GM19438 (cell line): Measurements from ENCODE around the gene POU3F3.
A peak's percentile ranks its signal among the peaks of the same experiment; 100 is the strongest.

Source experiments
- ATAC-seq: cut with Tn5 transposase; IDR thresholded peaks from one replicate; pipeline ENCODE4 v1.9.1; 2021; ENCODE audit warnings: low read depth; ENCODE audit not compliant: unreplicated experiment

The POU3F3 gene

DNA sequence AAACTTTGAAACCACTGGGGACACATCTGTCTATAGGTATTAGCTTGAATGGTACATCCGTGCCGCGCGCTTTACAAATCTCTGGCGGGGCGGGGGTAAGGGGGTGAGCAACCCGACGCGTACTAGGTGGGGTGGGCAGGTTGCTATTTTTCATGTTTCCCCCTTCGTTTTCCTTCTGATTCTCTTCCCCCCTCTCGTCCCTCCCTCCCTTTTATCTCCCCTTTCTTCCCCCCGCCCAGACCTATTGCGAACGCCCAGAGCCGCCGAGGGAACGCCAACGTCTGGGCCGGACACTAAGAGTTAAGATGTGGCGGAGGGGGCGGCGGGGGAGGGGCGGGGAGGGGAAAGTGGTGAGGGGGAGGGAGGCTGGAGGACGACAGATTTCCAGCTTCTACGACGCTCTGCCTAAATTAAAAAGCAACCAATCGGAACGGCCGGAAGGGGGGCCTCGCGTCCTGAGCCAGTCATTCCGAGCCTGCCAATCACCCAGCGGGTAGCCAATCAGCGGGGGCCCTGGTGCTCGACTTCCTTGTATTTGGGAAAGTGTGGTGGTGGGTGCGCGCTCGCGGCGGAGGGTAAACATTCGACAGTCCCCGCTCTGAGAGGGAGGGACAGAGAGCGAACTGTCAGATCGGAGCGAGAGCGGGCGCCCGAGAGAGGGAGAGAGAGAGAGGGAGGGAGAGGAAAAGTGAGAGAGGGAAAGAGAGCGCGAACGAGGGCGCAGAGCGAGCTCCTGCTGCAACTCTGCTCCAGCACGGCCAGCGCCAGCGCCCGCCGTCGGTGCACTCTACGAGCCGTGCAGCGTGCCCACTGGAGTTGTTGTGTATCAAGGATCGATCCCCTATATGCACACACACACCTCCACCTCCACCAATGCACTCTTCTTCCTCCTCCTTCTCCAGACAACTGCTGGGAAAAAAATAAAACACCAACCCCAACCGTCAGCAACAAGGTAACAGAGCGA is at the start of gene POU3F3:
TSS of gene POU3F3 (plus strand) at position 582 of the 964 bp plus-strand sequence. CDS start 1,396 bp downstream, outside the sequence.
- peak; percentile 48 for ATAC-seq

DNA sequence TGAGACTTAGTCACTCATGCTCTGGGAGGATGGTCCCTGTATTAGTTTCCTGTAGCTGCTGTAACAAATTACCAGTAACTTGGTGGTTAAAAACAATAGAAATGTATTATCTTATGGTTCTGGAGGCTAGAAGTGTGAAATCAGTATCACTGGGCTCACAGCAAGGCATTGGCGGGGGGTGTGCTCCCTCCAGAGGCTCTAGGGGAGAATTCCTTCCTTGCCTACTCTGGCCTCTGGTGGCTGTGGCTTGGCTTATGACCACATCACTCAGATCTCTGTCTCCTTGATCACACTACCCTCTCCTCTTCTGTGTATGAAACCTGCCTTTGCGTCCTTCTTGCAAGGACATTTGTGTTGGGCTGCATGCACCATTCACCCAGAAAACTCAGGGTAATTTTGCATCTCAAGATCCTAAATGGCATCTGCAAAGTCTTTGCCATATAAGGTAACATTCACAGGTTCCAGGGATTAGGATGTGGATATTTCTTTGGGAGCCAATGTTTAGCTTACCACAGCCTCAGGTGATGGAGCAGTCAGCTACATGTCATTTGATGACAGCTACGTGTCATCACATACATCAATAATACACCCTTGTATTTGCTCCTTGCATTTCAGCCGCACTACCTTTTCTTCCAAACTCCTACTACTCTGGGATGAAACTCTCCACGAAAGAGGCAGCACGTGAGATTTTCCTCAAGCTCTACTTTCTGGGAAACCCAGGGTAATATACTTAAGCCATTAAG is 49.6 kb upstream of the POU3F3 start:
- no peak for ATAC-seq

DNA sequence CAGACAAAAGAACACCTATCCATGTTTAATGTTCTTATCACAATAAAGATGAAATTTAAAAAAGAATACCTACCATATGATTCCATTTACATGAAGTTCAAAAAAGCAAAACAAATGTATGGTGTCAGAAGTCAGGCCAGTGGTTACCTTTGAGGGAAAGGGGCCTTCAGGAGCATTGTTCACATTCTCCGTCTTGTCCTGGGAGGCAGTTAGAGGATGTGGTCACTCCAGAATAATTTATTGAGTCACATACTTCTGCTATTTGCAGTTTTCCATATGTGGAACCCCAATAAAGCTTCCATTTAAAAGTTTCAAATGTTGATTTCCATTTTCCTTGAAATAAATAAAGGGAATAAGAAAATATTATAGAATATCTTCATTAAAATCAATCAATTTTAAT is 41.6 kb upstream of the POU3F3 start:
- no peak for ATAC-seq

DNA sequence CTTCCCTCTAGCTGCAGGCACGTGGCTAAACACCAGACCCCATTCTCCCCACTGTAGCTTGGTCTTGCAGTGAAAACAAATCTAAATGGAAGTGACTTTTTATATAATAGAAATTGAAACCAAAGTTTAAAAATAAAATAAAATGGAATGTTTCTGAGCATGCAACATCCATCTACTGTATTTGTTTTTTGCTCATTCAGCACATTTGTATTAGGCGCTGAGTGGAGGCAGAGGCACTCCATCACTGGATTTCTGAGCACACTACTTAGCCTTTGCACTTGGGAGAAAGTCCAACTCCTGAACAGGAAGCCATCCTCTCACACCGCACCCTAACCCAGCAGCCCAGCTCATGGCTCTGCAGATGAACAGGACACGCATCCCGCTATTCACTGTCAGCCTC is 37.8 kb upstream of the POU3F3 start:
- no peak for ATAC-seq

DNA sequence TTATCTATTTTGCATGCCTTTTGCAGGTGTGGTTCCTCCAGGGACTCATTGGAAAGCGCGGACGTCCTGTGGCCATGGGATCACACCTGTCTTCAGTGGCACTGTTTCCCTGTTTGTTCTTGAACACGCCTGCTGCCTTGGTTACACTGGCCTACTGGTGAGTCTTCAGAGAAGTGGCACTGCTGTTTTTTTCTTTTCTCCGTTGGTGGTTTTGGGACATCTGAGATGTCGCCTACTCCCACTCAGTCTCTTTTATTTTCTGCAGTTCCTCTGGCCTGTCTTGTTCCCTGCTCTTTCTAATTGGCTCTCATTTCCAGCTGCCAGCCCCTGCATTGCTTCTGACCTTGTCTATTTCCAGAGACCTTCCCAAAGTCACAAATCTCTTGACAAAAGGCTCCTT is 35.7 kb upstream of the POU3F3 start:
- ATAC-seq: no peak

DNA sequence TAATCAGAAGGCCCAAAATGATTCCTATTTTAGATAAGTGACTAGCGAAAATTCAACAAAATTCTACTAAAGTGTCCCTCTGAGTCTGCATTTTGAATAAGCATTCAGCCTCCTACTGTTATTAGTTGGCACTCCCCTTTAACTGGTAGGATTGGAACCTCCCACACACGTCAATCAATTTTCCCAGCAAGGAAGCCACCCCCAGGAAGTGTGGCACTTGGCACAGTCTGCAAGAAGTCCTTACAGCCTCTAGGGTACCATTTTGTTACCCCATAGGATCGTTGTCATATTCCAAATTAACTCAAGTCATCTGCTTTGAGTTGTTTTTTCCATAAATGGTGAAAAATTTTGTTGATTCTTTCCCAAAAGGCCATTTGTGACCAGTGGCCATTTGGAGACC is 33.8 kb upstream of the POU3F3 start:
- no peak for ATAC-seq

DNA sequence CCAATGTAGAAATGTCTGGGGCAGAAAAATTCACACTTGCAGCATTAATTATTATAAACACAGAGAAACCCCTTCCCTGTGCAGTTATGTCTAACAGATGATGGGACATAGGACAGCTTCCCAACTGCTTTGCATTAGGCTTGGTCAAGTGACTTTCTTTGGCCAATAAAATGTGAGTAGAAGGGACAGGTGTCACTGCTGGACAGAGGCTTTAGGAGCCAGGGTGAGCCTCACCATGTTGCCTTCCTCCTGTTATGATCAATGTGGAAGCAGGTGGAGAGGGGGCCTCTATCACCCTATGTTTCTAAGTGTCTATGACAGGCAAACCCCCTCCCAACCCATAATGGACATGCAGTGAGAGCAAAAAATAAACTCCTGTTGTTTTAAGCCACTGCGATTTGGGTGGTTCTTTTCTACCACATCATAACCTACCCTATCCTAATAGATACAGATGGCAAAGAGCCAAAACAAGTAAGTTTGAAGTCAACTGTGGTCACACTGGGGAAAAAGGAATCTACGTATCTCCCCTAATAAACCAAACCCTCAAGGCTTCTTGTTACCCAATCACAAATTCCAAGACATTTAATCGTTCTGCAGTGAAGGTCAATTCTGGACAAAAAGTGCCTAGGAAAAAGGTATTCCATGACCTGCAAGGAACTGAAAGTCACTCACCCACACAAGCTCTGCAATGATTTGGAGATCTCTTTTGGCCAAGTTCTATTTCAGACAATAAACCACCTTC is 28.6 kb upstream of the POU3F3 start:
- ATAC-seq: no peak

DNA sequence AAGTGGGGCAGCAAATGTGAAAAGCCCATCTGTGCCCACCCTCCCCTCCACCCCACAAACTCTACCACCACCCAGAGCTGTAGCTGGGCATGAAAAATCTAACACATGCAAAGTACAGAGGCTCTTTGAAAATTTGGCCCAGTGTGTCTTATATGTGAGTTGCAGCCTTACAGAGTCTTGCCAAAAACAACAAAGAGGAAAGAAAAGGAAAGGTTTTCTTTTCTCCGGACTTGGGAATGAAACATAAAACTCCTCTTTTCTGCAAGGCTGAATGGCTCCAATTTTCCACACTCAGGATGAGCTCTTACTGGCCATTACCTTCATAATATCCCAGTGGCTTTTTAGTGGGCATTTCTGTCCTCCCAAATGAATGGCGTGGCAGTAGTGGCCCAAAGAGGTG is 27.9 kb upstream of the POU3F3 start:
- no peak for ATAC-seq

DNA sequence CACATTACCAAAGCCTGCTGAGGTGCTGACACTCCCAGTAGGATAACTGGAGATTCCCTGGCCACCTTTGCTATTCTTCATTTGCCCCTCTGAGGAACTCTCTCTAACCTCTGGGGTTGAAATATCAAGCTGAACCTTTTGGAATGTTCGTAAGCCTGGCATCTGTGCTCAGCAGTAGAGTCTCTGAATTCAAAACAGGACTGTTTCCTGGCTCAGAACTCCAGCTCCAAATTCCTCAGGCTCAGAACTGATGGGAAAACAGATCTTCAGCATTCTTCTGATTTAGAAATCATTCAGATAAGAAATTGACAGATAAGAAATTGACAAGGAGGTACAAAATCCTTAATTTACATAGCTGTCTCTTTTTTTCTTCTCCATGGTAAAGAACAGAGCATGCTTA is 22.2 kb upstream of the POU3F3 start:
- ATAC-seq: no peak

DNA sequence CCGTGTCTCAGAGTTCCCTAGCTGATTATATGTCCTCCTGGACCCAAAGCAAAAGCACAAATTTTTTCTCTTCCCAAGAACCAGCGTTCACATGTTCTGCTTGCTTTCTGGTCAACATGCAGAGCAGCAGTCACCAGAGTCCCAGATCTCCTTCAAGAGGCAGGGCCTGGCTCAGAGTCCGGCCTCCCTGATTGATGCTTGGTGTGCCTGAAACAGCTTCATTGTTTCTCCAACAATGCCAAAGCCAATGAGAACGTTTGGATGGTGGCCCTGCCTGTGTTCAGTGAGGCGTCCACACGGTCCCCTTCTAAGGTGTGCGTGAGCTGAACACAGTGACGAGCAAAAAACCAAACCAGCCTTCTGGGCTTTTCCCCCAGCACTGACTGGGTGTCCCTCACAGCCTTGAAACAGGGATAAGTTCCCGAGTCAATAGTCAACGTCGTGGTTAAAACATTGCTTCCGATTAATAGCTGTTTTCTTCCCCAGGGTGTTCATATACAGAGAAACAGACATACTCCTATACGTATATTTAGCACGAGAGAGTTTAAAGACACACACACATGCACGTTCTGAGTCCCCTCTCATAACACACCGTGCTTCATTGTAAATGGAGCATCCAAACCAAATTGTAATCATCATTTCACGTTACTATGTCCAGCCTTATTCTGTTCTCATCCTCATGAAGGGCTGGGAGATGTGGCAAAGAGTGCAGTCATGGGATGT is 19.3 kb upstream of the POU3F3 start:
- ATAC-seq: no peak

DNA sequence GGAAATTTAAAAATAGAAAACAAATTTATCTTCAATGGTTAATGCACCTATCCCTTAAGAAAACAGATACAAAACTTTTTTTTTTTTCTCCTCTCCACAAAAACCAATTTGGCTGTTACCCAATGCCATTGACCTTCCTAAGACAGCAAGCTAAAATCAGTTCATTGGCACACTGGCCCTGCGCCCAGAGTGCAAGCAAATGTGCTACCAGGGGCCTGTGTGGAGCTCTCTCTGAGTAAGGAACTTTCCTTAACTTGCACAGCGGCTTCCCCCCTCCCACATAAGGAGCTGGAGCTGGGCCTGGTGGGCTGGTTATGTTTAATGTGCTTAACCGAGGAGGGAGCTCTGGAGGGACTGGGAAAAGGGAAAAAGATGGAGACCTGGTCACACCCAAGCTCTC is 17.6 kb upstream of the POU3F3 start:
- no peak for ATAC-seq

DNA sequence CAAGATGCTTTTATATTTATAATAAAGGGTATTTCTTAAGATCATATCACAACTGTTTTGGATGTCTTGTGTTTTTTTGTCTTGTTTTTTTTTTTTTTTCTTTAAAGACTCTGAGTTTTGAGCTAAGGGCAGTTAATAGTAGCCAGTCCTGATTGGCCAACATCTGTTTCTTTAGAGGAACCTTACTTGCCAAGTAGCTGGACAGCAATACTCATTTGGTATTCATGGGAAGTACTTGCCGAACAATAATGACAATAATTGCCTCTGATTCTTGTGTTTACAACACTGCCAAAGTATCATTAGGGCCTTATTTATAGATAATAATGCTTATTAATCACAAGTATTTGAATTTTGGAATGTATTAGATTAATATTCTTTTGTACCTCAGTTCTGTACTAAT is 17.1 kb upstream of the POU3F3 start:
- ATAC-seq: no peak

DNA sequence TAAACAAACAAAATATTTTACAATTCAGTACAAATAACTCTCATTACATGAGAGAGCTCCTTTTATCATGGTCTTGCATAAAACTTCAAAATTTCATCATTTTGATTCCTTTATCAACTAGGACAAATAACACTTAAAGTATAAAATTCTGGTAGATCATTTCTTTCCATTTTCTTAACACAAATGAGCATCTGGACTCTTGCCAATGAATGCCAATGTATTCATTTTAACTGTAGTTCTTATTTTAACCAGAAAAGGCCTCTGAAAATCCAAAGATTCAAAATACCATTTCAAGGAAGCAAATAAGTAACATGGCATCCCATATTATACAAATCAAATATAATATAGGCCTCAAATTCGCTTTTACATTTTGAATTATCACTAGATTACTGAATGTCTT is 13.8 kb upstream of the POU3F3 start:
- no peak for ATAC-seq

DNA sequence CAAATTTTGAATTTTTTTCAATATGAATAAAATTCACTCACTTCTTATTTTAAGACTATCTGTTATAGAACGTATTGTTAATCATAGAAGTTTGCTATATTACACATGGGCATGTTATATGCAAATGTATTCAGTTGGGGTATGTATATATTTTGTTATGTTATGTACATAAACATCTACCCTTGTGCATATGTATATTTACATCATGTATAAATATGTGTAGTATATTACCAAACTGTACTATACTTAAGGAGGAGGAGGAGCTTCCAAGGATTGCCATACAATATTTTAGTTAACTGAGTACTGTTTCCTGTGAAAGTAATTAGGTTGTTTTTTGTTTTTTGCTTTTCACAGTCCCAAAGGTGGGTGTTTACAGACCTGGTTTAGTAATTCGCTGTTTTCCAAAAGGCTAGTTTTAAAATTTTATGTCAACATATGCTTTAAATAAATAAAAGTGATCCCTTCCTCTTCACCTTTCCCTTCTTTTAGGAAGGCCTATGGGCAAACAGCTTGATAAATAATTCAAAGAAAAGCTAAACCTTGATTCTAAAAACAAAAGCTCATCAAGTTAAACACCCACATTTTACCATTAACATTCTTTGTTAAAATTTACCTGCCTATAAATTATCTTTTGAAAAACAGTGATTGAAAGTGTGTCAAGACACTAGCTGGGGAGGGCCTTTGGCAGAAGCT is 12.9 kb upstream of the POU3F3 start:
- ATAC-seq: no peak

DNA sequence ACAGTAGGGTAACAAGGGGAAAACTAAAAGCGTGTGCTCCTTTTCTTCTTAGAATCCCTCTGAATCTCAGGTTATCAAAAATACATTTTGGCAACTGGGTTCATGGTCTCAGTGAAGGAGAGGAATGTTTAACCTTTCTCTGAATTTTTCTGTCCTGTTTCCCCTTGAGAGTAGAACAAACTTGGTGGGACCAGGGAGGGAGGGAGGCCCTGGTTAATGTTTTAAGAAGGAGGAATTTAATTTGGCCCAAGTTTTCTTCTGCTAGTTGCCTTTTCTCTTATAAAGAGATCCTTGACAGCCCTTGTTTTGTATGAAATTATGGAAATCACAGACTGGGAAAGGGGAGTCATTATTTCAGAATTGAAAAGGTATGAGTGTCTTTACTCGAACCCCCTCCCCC is 12.2 kb upstream of the POU3F3 start:
- no peak for ATAC-seq

DNA sequence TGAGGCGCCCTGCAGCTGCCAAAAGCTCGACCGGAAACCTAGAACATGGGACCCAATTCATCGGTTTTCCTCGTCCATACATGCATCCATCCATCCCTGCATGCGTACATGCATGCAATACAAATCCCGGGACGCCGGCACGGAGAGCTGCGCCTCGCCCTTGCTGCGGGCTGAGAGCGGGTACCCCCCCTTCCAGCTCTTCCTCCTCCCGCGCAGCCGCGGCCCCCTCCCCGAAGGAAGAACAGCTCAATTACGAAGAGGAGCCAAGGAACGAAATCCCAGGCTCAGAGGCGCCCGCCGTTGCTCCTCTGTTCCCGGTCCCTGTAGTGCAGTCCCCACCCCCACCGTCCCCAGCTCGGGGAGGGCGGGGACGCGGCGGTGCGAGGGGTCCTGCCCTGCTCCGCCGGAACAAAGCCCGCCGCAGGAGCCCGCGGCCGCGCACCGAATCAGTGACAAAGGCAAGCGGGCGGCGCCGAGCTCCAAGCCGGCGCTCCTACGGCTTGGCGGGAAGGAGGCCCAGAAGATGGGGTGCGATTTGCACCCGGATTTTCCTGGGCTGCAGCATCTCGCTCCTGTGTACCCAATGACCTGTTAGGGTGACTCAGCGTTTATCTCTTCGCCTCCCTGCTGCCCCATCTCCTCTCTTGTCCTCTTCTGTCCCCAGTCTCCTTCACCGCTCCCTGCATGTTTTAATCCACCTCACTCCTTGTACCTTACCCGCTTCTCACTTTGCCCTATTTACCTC is 8.9 kb upstream of the POU3F3 start:
- ATAC-seq: no peak

DNA sequence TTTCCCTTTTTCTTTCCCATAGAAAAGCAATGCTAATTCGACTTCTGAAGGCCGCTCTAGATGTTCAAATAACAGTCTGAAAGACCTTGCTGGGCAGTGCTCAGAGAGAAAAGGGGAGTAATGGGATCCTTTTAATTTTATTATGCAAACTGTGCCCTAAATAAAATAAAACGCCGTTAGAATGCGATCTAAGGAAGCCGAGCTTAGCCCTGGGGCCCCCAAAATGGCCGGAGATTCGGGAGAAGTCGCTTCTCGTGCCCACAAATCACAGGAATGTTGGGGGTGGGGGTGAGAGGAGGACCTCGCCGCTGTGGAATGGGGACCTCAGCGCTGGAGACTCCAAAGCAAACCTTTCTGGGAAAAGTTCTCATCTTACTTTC is 8.4 kb upstream of the POU3F3 start:
- ATAC-seq: no peak

DNA sequence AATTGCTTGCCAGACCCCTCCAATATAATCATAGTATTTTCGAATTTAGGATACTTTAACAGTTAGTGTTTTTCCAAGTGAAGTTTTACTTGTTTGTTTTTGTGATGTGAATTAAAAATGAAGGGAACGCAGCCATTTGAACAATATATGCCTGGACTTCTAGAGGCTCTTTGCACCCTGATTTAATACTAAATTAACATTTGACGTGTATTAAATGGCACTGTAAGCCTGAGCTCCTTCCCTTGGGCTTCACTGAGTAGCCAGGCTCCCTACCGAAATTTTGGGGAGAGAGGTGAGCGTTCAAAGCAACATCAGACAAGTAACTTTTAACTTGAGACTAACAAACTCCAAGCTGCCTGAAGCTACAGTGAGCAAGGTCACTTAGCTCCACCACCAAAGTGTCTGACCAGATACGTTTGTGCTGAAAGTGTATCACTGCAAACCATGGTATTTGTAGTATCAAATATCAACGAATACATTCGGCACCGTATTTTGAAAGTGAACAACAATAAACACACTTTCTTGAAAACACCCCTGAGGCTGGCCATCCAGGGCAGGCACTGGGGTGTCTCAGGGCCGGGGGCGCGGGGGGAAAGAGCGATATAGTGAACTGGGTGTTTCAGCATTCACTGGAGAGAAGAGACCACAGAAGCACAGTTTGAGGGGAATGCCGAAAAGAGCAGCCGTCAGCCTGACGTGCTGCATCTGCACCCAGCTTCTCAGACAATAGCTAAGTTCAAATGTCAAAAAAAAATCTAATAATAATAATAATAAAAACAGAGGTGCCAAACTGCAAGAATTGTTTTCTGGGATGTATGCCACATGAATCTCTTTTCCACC is 7.7 kb upstream of the POU3F3 start:
- no peak for ATAC-seq
